Panc1 (cell line): Measurements from ENCODE around the gene ABCC10.

ENCODE experiments used
- CTCF ChIP-seq: fragments of 450-650 bp; IDR thresholded peaks from 2 replicates; pipeline ENCODE4 v1.5.1; 2017; ENCODE audit warnings: mild to moderate bottlenecking
- REST ChIP-seq, 2 experiments: IDR thresholded peaks; 2 replicates each; pipeline ENCODE4 v1.6.1; 2011 to 2012; ENCODE audit warnings: low read depth in 2 of 2, control low read depth in 1 of 2, low read length in 1 of 2, mild to moderate bottlenecking in 1 of 2, moderate library complexity in 1 of 2; ENCODE audit not compliant: insufficient read depth in 1 of 2

DNA sequence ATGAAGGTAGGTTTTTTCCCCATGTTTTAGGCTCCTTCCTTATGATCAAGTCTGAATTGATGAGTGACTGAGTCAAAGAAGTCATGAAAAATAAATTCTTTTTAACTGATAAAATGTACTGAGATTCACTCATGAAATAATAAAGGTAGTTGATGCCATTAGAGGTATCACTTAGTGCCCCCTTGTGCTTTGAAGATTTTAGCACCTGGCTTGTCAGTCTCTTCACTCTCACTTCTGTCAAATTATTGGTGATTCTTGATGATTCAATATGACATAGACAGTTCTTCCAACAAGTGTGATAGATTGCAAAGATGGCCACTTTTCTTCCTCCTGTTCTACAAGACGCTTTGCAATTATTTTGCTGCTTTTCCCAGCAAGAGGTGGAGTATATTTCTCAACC, 32.2 kb downstream of the ABCC10 start:
- TF ChIP-seq REST (IDR thresholded peaks at IDR 0.05; ENCODE audit: insufficient read depth in 1 of 2, low read depth in 2 of 2, low read length in 1 of 2) (no peak), CTCF (no peak)
